GM23338 (cell line): ENCODE data around the gene CNPY3. TPM values are rescaled to one million over a fixed set of nuclear protein-coding genes. Genes with fewer than 3 reads are reported as not detected.

ENCODE experiments used
- ATAC-seq: fragments of 200-7000 bp; cut with Tn5 transposase; 3 replicates; pipeline ENCODE4 v1.9.1; 2020
- DNase-seq: peaks from one replicate; pipeline ENCODE4 v3.0.0-alpha.2; 2015; ENCODE audit warnings: low spot score
- H2AFZ ChIP-seq: fragments of 200-600 bp; sonication (generic); 2 replicates; pipeline ENCODE4 v1.8.0; 2016; ENCODE audit warnings: antibody characterized with exemption, mild to moderate bottlenecking, moderate library complexity
- H3F3A ChIP-seq: fragments of 200-600 bp; sonication (generic); replicated peaks from 2 replicates; pipeline ENCODE4 v1.8.0; 2017; ENCODE audit warnings: antibody characterized with exemption, mixed run types, low read depth
- H3K27ac ChIP-seq: fragments of 200-600 bp; sonication (generic); 2 replicates; pipeline ENCODE4 v1.6.1; 2016; ENCODE audit warnings: low read depth
- H3K27me3 ChIP-seq: fragments of 200-600 bp; sonication (generic); 2 replicates; pipeline ENCODE4 v1.8.0; 2016; ENCODE audit warnings: mild to moderate bottlenecking, mixed run types, moderate library complexity; ENCODE audit not compliant: insufficient read depth
- H3K36me3 ChIP-seq: fragments of 200-600 bp; sonication (generic); 2 replicates; pipeline ENCODE4 v1.8.0; 2016; ENCODE audit warnings: mild to moderate bottlenecking; ENCODE audit not compliant: insufficient read depth
- H3K4me1 ChIP-seq: fragments of 200-600 bp; sonication (generic); 2 replicates; pipeline ENCODE4 v1.8.0; 2016; ENCODE audit warnings: mild to moderate bottlenecking, moderate library complexity; ENCODE audit not compliant: insufficient read depth
- H3K4me2 ChIP-seq: fragments of 200-600 bp; sonication (generic); 2 replicates; pipeline ENCODE4 v1.7.1; 2017; ENCODE audit warnings: mixed run types
- H3K4me3 ChIP-seq: fragments of 200-600 bp; sonication (generic); 2 replicates; pipeline ENCODE4 v1.6.1; 2016; ENCODE audit warnings: mixed run types
- H3K79me2 ChIP-seq: fragments of 200-600 bp; sonication (generic); replicated peaks from 2 replicates; pipeline ENCODE4 v1.8.0; 2017; ENCODE audit warnings: mild to moderate bottlenecking; ENCODE audit not compliant: insufficient read depth
- H3K9me2 ChIP-seq: fragments of 200-600 bp; sonication (generic); 2 replicates; pipeline ENCODE4 v1.8.0; 2017; ENCODE audit not compliant: insufficient read depth
- H4K20me1 ChIP-seq: fragments of 200-600 bp; sonication (generic); replicated peaks from 2 replicates; pipeline ENCODE4 v1.8.0; 2017; ENCODE audit warnings: mild to moderate bottlenecking; ENCODE audit not compliant: insufficient read depth
- H3K27ac Mint-ChIP-seq: 2 replicates; pipeline ENCODE4 v1.8.0; 2020; ENCODE audit warnings: inconsistent platforms, mild to moderate bottlenecking, moderate library complexity, mixed read lengths
- H3K27me3 Mint-ChIP-seq: 3 replicates; pipeline ENCODE4 v1.8.0; 2022; ENCODE audit warnings: low read depth, mild to moderate bottlenecking, moderate library complexity, mixed read lengths, inconsistent platforms; ENCODE audit not compliant: insufficient read depth, poor library complexity
- H3K36me3 Mint-ChIP-seq: 3 replicates; pipeline ENCODE4 v1.8.0; 2021; ENCODE audit warnings: low read depth, mild to moderate bottlenecking, inconsistent platforms, moderate library complexity, mixed read lengths
- H3K4me1 Mint-ChIP-seq: 3 replicates; pipeline ENCODE4 v1.8.0; 2020; ENCODE audit warnings: mild to moderate bottlenecking, inconsistent platforms, mixed read lengths
- H3K4me3 Mint-ChIP-seq: 3 replicates; pipeline ENCODE4 v1.8.0; 2021; ENCODE audit warnings: moderate library complexity, mild to moderate bottlenecking, inconsistent platforms, mixed read lengths
- H3K9me3 Mint-ChIP-seq: 3 replicates; pipeline ENCODE4 v1.8.0; 2020; ENCODE audit warnings: moderate library complexity, mild to moderate bottlenecking, inconsistent platforms, mixed read lengths
- CREB1 ChIP-seq: fragments of 250-450 bp; sonication (Bioruptor Pico); IDR thresholded peaks from 2 replicates; pipeline ENCODE4 v1.5.0; 2020; ENCODE audit warnings: low read depth, mild to moderate bottlenecking, moderate library complexity
- EZH2phosphoT487 ChIP-seq: fragments of 200-600 bp; sonication (generic); IDR thresholded peaks from one replicate; pipeline ENCODE4 v1.8.1; 2018; ENCODE audit warnings: antibody characterized with exemption; ENCODE audit not compliant: unreplicated experiment
- JUNB ChIP-seq: IDR thresholded peaks from one replicate; pipeline ENCODE4 v1.6.1; 2016; ENCODE audit warnings: antibody characterized with exemption; ENCODE audit not compliant: unreplicated experiment
- ZNF114 ChIP-seq: fragments of 250-450 bp; sonication (Bioruptor Pico); IDR thresholded peaks from 2 replicates; pipeline ENCODE4 v1.5.0; 2020; ENCODE audit warnings: mild to moderate bottlenecking, moderate library complexity
- ZNF462 ChIP-seq: fragments of 250-450 bp; sonication (Bioruptor Pico); IDR thresholded peaks from 2 replicates; pipeline ENCODE4 v1.5.0; 2020; ENCODE audit warnings: mild to moderate bottlenecking, moderate library complexity
- polyA plus RNA-seq: library from polyadenylated mRNA; unstranded; fragments of >200 nt; fragmentation: Nextera tagmentation; extraction: Ambion mirVana; gene quantifications from 2 replicates; pipeline ENCODE4 v1.2.1, GENCODE V29; 2016
- total RNA-seq: library from RNA; depleted of rRNA; stranded (reverse); fragments of >200 nt; shearing (Covaris generic); gene quantifications from 2 replicates; pipeline ENCODE4 v1.2.3, GENCODE V29; 2014

Gene CNPY3
- total and polyA plus RNA-seq, 2 experiments from 2014 or later = 67.0 to 74.5 TPM

- Histone ChIP-seq H2AFZ (no peak overlapping the region), H3K4me2 (no peak overlapping the region), H4K20me1 (peaks cover 14% of the 10 kb centered on the region), H3K9me2 (no peaks in the 10 kb centered on the region), H3K36me3 (0 out of 2 replicates have a peak, but pooled peaks cover 5% of the 10 kb centered on the region), H3K4me1 (peaks cover 9% of the 10 kb centered on the region; the same call in 1 of the 2 replicates), H3K27me3 (no peaks in the 10 kb centered on the region), H3K27ac (no peak overlapping the region), H3K79me2 (peaks cover 17% of the 10 kb centered on the region), H3F3A (0 out of 2 replicates have a peak, but pooled peaks cover 4% of the 10 kb centered on the region), H3K4me3 (no peak overlapping the region)
- Mint-ChIP-seq H3K27me3 (peaks cover 8% of the 10 kb centered on the region), H3K27ac (peak overlapping the region; percentile 14; the same call in 1 of the 2 replicates), H3K9me3 (no peaks in the 10 kb centered on the region), H3K36me3 (peaks cover 17% of the 10 kb centered on the region; the same call in 2 of the 3 replicates), H3K4me3 (no peak overlapping the region), H3K4me1 (peaks cover 18% of the 10 kb centered on the region)
- TF ChIP-seq ZNF462 (CRISPR knock-in tag) (no peak), CREB1 (CRISPR knock-in tag) (no peak), EZH2phosphoT487 (no peak), ZNF114 (CRISPR knock-in tag) (no peak), JUNB (no peak)
- ATAC-seq (no peak), DNase-seq (no peak)
Observed at GRCh38 chr6:42987533-42988451, 58.5 kb downstream of the CNPY3 start.
